T47D (cell line): ENCODE data around the gene NCAM1.
"Not testable (repeated sequence)": the region's sequence is repeated elsewhere in the genome, so short reads cannot be mapped to it uniquely, and the experiment has no call there.

ENCODE experiments used
- DNase-seq, 2 experiments: peaks; one replicate each; pipeline versions ENCODE4 v3.0.0 to v3.0.0-alpha.2; 2011 to 2012; ENCODE audit warnings: low read depth in 1 of 2, low spot score in 1 of 2
- JUND ChIP-seq: IDR thresholded peaks from 2 replicates; pipeline ENCODE4 v1.6.1; 2012; ENCODE audit warnings: low read depth
- in situ Hi-C: cut with HindIII; loops from 2 replicates; pipeline ENCODE4 v1.10.0; 2016; ENCODE audit warnings: low sequenced_read_pairs, low pct_unique_long_range_greater_than_20kb

NCAM1 gene

GRCh38 chr11:113282898-113283437, 321.7 kb downstream of the NCAM1 start:
- TF ChIP-seq JUND: no peak
- DNase-seq: no peak
- in situ Hi-C loops: no loop called here

- no peak for DNase-seq
- in situ Hi-C loops: no loop called here
- TF ChIP-seq JUND: no peak
Observed at GRCh38 chr11:113283881-113284280, 322.7 kb downstream of the NCAM1 start.

DNA sequence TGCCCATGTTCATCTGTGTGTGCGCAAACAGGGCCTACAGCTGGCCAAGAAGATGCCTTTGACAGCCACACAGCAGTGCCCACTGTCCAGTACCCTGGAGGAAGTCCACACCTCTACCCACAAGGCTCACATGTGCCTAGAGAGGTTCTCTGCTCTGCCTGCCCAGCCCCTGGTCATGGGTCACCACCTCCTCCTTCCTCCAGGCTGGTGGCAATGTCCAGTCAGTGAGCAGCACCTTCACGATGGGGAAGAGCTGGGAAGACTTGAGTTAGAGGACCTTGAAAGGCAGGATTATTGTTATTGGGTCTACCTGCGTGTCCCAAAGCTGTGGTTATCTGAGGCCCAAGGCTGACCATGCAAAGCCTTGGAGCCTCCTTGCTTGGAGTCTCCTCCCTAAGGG, 324.8 kb downstream of the NCAM1 start:
- no peak for TF ChIP-seq JUND
- in situ Hi-C loops: no loop called here
- no peak for DNase-seq

DNA sequence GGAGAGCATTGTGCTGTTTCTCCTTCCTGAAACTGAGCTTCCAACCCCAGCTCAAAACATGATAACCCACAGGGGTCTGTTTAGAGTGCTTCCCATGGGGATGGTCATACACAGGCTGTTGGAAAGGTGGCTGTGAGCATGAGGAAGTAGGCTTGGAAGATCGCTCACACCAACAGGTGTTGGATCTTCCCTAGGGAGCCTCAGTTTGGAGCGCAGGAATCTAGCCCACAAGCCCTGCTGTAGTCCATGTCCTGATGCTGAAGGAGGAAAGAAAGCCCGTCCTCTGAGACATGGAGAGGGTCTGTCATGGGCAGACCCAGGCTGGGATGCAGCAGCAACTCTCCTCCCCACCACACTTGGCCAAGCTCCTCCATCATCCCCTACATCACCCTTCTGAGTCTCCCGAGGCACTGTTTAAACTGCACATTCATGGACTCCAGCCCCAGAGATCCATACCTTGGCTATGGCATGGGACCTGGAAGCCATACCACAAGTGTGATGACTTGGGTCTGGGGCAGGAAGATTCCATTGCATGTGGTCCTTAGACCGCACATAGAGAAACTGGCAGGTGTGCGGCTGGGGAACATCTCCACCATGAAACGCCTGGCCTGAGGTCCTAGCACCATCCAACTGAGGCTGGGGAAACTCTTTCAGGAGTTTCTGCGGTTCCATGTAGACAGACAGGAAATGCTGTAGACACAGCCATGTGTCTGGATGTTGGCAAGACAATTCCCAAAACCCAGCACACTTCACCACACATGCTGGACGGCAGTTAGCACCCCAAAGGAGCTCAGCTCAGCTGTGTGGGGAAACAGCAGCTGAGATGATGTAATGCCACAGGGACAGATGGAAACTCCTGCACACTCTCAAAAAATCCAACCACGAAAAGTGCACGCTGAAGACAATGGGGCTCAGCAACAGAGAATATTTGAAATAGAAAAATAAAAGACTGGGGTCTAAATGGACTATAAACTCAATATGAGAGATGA, 325.6 kb downstream of the NCAM1 start:
- in situ Hi-C loops: no loop called here
- TF ChIP-seq JUND: no peak
- DNase-seq: no peak

- in situ Hi-C loops: no loop called here
- no peak for TF ChIP-seq JUND
- no peak for DNase-seq
Observed at GRCh38 chr11:113287801-113288200, 326.6 kb downstream of the NCAM1 start.

- no peak for TF ChIP-seq JUND
- in situ Hi-C loops: no loop called here
- DNase-seq: no peak
Observed at GRCh38 chr11:113288286-113288863, 327.2 kb downstream of the NCAM1 start.

DNA sequence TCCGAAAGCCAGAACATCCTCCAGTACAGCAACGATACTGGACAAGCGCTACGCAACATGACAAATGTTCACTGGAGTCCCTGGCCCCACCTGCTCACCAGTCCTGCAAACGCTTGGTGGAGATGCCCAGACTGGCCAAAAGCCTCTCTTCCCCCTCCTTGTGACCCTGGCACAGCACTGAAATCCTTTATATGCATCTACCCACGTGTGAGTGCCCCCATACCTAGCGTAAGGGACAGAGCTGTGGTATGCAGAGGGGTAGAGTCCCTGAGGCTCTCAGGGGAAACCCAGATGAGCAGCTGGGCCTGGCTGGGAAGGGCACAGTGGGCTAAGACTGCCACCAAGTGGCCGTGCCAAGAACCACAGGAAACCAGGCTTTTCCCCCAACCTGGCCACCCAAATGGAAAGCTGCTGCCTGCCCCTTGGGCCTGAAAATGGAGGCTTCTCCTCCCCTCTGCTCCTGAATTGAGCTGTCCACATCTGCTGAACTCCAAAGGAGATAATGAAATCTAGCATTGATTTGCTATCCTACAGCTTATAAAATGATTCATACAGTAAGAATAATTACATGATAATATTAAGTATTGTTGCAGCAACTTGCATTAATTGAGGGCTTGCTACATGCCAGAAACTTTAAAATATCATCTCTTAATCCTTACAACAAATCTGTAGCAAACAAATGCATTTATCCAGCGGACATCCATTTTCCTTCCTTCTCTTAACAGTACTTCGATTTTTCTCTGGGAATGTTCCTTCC, 328.4 kb downstream of the NCAM1 start:
- no peak for TF ChIP-seq JUND
- DNase-seq: peak; percentile 65 to 73
- in situ Hi-C loops: no loop called here

- in situ Hi-C loops: no loop called here
- no peak for TF ChIP-seq JUND
- no peak for DNase-seq
Observed at GRCh38 chr11:113293936-113294335, 332.7 kb downstream of the NCAM1 start.

- no peak for DNase-seq
- in situ Hi-C loops: no loop called here
- no peak for TF ChIP-seq JUND
Observed at GRCh38 chr11:113295993-113296392, 334.8 kb downstream of the NCAM1 start.

GRCh38 chr11:113296447-113297205, 335.4 kb downstream of the NCAM1 start:
- DNase-seq: no peak
- TF ChIP-seq JUND: no peak
- in situ Hi-C loops: no loop called here

DNA sequence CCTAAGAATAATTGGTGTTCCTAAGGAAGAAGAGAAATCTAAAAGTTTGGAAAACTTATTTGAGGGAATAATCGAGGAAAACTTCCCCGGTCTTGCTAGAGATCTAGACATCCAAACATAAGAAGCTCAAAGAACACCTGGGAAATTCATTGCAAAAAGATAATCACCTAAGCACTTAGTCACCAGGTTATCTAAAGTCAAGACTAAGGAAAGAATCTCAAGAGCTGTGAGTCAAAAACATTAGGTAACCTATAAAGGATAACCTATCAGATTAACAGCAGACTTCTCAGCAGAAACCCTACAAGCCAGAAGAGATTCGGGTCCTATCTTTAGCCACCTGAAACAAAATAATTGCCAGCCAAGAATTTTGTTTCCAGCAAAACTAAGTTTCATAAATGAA, 337.3 kb downstream of the NCAM1 start:
- in situ Hi-C loops, DNase-seq: not testable (repeated sequence)

DNA sequence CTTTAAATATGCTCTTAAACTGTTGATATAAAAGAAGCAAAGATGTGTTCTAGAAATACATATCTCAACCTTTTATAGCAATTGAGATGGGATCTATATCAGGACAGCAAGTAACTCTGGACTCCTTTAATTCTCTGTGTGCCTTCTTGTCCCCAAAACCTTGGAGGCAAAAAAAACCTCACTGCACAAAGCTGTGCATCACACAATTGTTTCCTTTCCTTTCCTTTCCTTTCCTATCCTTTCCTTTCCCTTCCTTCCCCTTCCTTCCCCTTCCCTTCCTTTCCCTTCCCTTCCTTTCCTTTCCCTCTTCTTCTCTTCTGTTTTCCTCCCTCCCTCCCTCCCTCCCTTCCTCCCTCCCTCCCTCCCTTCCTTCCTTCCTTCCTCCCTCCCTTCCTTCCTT, 343.7 kb downstream of the NCAM1 start:
- TF ChIP-seq JUND: no peak
- in situ Hi-C loops: no loop called here
- DNase-seq: no peak
